Measurements from ENCODE around the gene THAP7. TPM values are rescaled to one million over a fixed set of nuclear protein-coding genes. Genes with fewer than 3 reads are reported as not detected.
A peak's percentile ranks its signal among the peaks of the same experiment; 100 is the strongest.
"Not testable (repeated sequence)": the region's sequence is repeated elsewhere in the genome, so short reads cannot be mapped to it uniquely, and the experiment has no call there.

Gene THAP7
- total RNA-seq, 1 donor from 2014 or later = 25.9 TPM

- Mint-ChIP-seq H3K27ac (peak overlapping the region; percentile 53), H3K9me3 (no peaks in the 10 kb centered on the region), H3K27me3 (ENCODE audit: low read depth) (peaks cover 3% of the 10 kb centered on the region), H3K4me3 (ENCODE audit: low read depth) (peak overlapping the region; percentile 82), H3K36me3 (ENCODE audit: low read depth) (no peaks in the 10 kb centered on the region), H3K4me1 (ENCODE audit: low read depth) (peaks cover 10% of the 10 kb centered on the region)
- intact Hi-C loops (cut with micrococcal nuclease) = loop anchor here (1.0 kb wide), 2 partner anchors 12 to 156 kb away; partner anchors contain the start of genes PI4KA and THAP7
- DNase-seq (ENCODE audit: low spot score) = peak; percentile 83
These were observed 12.3 kb upstream of the THAP7 start for GRCh38 chr22:21014202-21014725.

GRCh38 chr22:21013657-21014201, 11.8 kb upstream of the THAP7 start:
- Mint-ChIP-seq H3K27me3 (ENCODE audit: low read depth) (peaks cover 3% of the 10 kb centered on the region), H3K4me3 (ENCODE audit: low read depth) (peak overlapping the region; percentile 82), H3K36me3 (ENCODE audit: low read depth) (no peaks in the 10 kb centered on the region), H3K9me3 (no peaks in the 10 kb centered on the region), H3K27ac (peak overlapping the region; percentile 53), H3K4me1 (ENCODE audit: low read depth) (peaks cover 10% of the 10 kb centered on the region)
- intact Hi-C loops (cut with micrococcal nuclease) = loop anchor here (1.0 kb wide), 2 partner anchors 11 to 155 kb away; partner anchors contain the start of genes PI4KA and THAP7
- DNase-seq (ENCODE audit: low spot score) = no peak

GRCh38 chr22:21012446-21013407, 10.8 kb upstream of the THAP7 start:
- H3K4me3 Mint-ChIP-seq (ENCODE audit: low read depth) = peak overlapping the region; percentile 24

GRCh38 chr22:21010426-21011113, 8.7 kb upstream of the THAP7 start:
- Mint-ChIP-seq H3K4me1 (ENCODE audit: low read depth) (peaks cover 10% of the 10 kb centered on the region), H3K4me3 (ENCODE audit: low read depth) (no peak overlapping the region), H3K36me3 (ENCODE audit: low read depth) (no peaks in the 10 kb centered on the region), H3K27me3 (ENCODE audit: low read depth) (peaks cover 3% of the 10 kb centered on the region), H3K27ac (no peak overlapping the region), H3K9me3 (no peaks in the 10 kb centered on the region)
- intact Hi-C loops (cut with micrococcal nuclease) = no loop called here
- no peak for DNase-seq (ENCODE audit: low spot score)

More at GRCh38 chr22:21012446-21013407, 10.8 kb upstream of the THAP7 start:
- Mint-ChIP-seq H3K36me3 (ENCODE audit: low read depth) (no peaks in the 10 kb centered on the region), H3K27ac (no peak overlapping the region), H3K4me1 (ENCODE audit: low read depth) (peaks cover 10% of the 10 kb centered on the region), H3K9me3 (no peaks in the 10 kb centered on the region), H3K27me3 (ENCODE audit: low read depth) (peaks cover 3% of the 10 kb centered on the region)
- intact Hi-C loops (cut with micrococcal nuclease) = no loop called here
- no peak for DNase-seq (ENCODE audit: low spot score)

- peaks cover 3% of the 10 kb centered on the region for H3K27me3 Mint-ChIP-seq (ENCODE audit: low read depth)
- peaks cover 8% of the 10 kb centered on the region for H3K4me1 Mint-ChIP-seq (ENCODE audit: low read depth)
- no peak overlapping the region for H3K4me3 Mint-ChIP-seq (ENCODE audit: low read depth)
- H3K27ac Mint-ChIP-seq = no peak overlapping the region
- H3K36me3 Mint-ChIP-seq (ENCODE audit: low read depth) = no peaks in the 10 kb centered on the region
- DNase-seq (ENCODE audit: low spot score) = no peak
- H3K9me3 Mint-ChIP-seq = no peaks in the 10 kb centered on the region
- intact Hi-C loops (cut with micrococcal nuclease) = no loop called here
These were observed 7.9 kb upstream of the THAP7 start for GRCh38 chr22:21009638-21010425.

- H3K4me3 Mint-ChIP-seq (ENCODE audit: low read depth); DNase-seq (ENCODE audit: low spot score); intact Hi-C loops (cut with micrococcal nuclease); H3K27me3 Mint-ChIP-seq (ENCODE audit: low read depth); H3K9me3 Mint-ChIP-seq; H3K36me3 Mint-ChIP-seq (ENCODE audit: low read depth); H3K27ac Mint-ChIP-seq; H3K4me1 Mint-ChIP-seq (ENCODE audit: low read depth): not testable (repeated sequence)
These were observed 7.3 kb upstream of the THAP7 start for GRCh38 chr22:21009208-21009607.

- H3K4me1 Mint-ChIP-seq (ENCODE audit: low read depth) = peaks cover 15% of the 10 kb centered on the region
- H3K36me3 Mint-ChIP-seq (ENCODE audit: low read depth) = peaks cover 17% of the 10 kb centered on the region
- H3K27ac Mint-ChIP-seq = no peak overlapping the region
- no peaks in the 10 kb centered on the region for H3K9me3 Mint-ChIP-seq
- intact Hi-C loops (cut with micrococcal nuclease) = loop anchor here (5.0 kb wide), 2 partner anchors 86 to 886 kb away; partner anchors contain the start of genes CRKL, RANBP1 and TRMT2A
- no peak for DNase-seq (ENCODE audit: low spot score)
- H3K4me3 Mint-ChIP-seq (ENCODE audit: low read depth) = peak overlapping the region; percentile 95
- no peaks in the 10 kb centered on the region for H3K27me3 Mint-ChIP-seq (ENCODE audit: low read depth)
These were observed 1.9 kb upstream of the THAP7 start for GRCh38 chr22:21003782-21004181.

- H3K36me3 Mint-ChIP-seq (ENCODE audit: low read depth) = peaks cover 26% of the 10 kb centered on the region
- peak overlapping the region; percentile 95 for H3K4me3 Mint-ChIP-seq (ENCODE audit: low read depth)
- no peak for DNase-seq (ENCODE audit: low spot score)
- H3K9me3 Mint-ChIP-seq = no peaks in the 10 kb centered on the region
- peaks cover 15% of the 10 kb centered on the region for H3K4me1 Mint-ChIP-seq (ENCODE audit: low read depth)
- intact Hi-C loops (cut with micrococcal nuclease) = loop anchor here (2.0 to 5.0 kb wide), 3 partner anchors 84 to 884 kb away; partner anchors contain the start of genes CRKL, PI4KA, RANBP1 and SNAP29
- H3K27me3 Mint-ChIP-seq (ENCODE audit: low read depth) = no peaks in the 10 kb centered on the region
- H3K27ac Mint-ChIP-seq = peak overlapping the region; percentile 98
These were observed 824 bp downstream of the THAP7 start for GRCh38 chr22:21000987-21001600.

- Mint-ChIP-seq H3K27me3 (ENCODE audit: low read depth) (no peaks in the 10 kb centered on the region), H3K36me3 (ENCODE audit: low read depth) (peaks cover 27% of the 10 kb centered on the region), H3K4me1 (ENCODE audit: low read depth) (peaks cover 15% of the 10 kb centered on the region), H3K9me3 (no peaks in the 10 kb centered on the region), H3K27ac (peak overlapping the region; percentile 98), H3K4me3 (ENCODE audit: low read depth) (peak overlapping the region; percentile 95)
- no peak for DNase-seq (ENCODE audit: low spot score)
- intact Hi-C loops (cut with micrococcal nuclease) = loop anchor here (2.0 to 5.0 kb wide), 3 partner anchors 83 to 883 kb away; partner anchors contain the start of genes CRKL, PI4KA, RANBP1 and SNAP29
These were observed 1.5 kb downstream of the THAP7 start for GRCh38 chr22:21000207-21000986.

- no peaks in the 10 kb centered on the region for H3K9me3 Mint-ChIP-seq
- H3K4me3 Mint-ChIP-seq (ENCODE audit: low read depth) = peak overlapping the region; percentile 95
- no peaks in the 10 kb centered on the region for H3K27me3 Mint-ChIP-seq (ENCODE audit: low read depth)
- H3K27ac Mint-ChIP-seq = no peak overlapping the region
- peaks cover 29% of the 10 kb centered on the region for H3K36me3 Mint-ChIP-seq (ENCODE audit: low read depth)
- intact Hi-C loops (cut with micrococcal nuclease) = loop anchor here (2.0 to 5.0 kb wide), 3 partner anchors 82 to 882 kb away; partner anchors contain the start of genes CRKL, PI4KA, RANBP1 and SNAP29
- H3K4me1 Mint-ChIP-seq (ENCODE audit: low read depth) = peaks cover 15% of the 10 kb centered on the region
- DNase-seq (ENCODE audit: low spot score) = no peak
These were observed 2.3 kb downstream of the THAP7 start for GRCh38 chr22:20999350-21000206.
